ENCODE data around the gene LRCH4. TPM values are rescaled to one million over a fixed set of nuclear protein-coding genes. Genes with fewer than 3 reads are reported as not detected.

LRCH4 gene
- total and polyA plus RNA-seq, 2 experiments from 2014 or later: 103 to 108 TPM

DNA sequence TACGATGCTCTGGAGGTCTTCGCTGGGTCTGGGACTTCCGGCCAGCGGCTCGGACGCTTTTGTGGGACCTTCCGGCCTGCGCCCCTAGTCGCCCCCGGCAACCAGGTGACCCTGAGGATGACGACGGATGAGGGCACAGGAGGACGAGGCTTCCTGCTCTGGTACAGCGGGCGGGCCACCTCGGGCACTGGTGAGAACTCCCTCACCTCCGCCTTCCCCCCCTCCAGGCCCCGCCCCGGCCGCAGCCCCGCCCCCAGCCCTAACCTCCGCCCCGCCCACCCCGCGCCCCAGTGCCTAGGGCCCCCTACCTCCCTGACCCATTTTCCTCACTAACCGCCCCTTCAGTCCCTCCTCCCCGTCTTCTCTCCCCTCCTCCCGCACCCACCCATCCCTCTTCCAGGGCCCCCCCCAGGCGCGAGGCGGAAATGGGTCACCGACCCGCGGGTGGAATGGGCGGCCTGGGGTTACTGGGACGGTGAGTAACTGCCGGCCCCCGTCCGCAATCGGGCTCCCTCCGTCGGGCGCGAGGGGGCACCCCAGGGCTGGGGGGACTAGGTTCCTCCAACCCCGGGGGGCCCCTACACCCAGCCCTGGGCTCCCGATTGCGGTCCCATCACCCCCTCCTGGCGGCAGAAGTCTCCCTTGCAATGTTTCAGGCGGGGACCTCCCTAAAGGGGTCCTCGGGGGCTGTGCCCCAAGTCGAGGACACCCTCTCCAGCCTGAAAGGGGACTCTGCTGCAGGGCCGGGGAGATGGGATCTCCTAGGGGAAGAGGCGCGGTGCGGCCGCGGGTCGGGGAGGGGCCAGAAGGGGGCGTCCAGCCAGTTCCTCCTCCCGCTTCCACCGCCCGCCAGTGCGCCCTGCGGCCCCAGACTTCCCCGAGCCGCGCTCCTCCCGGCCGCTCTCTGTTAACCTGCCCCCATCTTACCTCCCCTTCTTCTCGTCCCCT lies 18.4 kb upstream of the LRCH4 start:
- H3K27me3 ChIP-seq: no peaks in the 10 kb centered on the region
- H3K4me1 ChIP-seq (ENCODE audit: low read depth): peaks cover 21% of the 10 kb centered on the region
- peak overlapping the region; percentile 59 for H3K4me3 ChIP-seq
- H3K9me3 ChIP-seq (ENCODE audit: low read depth): no peaks in the 10 kb centered on the region
- DNase-seq (ENCODE audit: low read depth in 1 of 2, low spot score in 1 of 2): peak; percentile 80 to 81
- peak overlapping the region; percentile 60 for H3K27ac ChIP-seq
- TF ChIP-seq, protein P1, sequence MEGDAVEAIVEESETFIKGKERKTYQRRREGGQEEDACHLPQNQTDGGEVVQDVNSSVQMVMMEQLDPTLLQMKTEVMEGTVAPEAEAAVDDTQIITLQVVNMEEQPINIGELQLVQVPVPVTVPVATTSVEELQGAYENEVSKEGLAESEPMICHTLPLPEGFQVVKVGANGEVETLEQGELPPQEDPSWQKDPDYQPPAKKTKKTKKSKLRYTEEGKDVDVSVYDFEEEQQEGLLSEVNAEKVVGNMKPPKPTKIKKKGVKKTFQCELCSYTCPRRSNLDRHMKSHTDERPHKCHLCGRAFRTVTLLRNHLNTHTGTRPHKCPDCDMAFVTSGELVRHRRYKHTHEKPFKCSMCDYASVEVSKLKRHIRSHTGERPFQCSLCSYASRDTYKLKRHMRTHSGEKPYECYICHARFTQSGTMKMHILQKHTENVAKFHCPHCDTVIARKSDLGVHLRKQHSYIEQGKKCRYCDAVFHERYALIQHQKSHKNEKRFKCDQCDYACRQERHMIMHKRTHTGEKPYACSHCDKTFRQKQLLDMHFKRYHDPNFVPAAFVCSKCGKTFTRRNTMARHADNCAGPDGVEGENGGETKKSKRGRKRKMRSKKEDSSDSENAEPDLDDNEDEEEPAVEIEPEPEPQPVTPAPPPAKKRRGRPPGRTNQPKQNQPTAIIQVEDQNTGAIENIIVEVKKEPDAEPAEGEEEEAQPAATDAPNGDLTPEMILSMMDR (IDR thresholded peaks at IDR 0.05; ENCODE audit: low read depth, low read length): peak; percentile 54
- H3K36me3 ChIP-seq: no peaks in the 10 kb centered on the region

DNA sequence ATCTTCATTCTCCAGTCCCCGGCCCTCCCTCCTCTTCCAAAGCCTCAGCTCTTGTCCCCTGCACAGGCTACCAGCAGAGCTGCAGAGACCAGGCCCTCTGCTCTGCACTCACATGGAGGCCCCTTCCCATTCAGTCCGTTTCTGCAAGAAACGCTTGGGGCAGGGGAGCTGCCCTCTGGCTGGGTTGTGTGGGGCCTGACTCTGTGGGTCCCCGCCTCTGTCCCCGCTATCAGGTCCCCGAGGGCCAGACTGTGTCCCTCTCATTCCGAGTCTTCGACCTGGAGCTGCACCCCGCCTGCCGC lies 17.7 kb upstream of the LRCH4 start:
- Histone ChIP-seq H3K27me3 (no peaks in the 10 kb centered on the region), H3K27ac (peak overlapping the region; percentile 60), H3K36me3 (no peaks in the 10 kb centered on the region), H3K4me3 (peak overlapping the region; percentile 59), H3K9me3 (ENCODE audit: low read depth) (no peaks in the 10 kb centered on the region), H3K4me1 (ENCODE audit: low read depth) (peaks cover 21% of the 10 kb centered on the region)
- TF ChIP-seq, protein P1 (IDR thresholded peaks at IDR 0.05; ENCODE audit: low read depth, low read length): no peak
- DNase-seq (ENCODE audit: low read depth in 1 of 2, low spot score in 1 of 2): peak; percentile 38 to 42

GRCh38 chr7:100602889-100603725 lies 17.2 kb upstream of the LRCH4 start:
- Histone ChIP-seq H3K4me1 (ENCODE audit: low read depth) (peaks cover 21% of the 10 kb centered on the region), H3K36me3 (no peaks in the 10 kb centered on the region), H3K4me3 (no peak overlapping the region), H3K27ac (peak overlapping the region; percentile 60), H3K9me3 (ENCODE audit: low read depth) (no peaks in the 10 kb centered on the region), H3K27me3 (no peaks in the 10 kb centered on the region)
- TF ChIP-seq, protein P1 (IDR thresholded peaks at IDR 0.05; ENCODE audit: low read depth, low read length): no peak
- DNase-seq (ENCODE audit: low read depth in 1 of 2, low spot score in 1 of 2): peak; percentile 76 to 90

DNA sequence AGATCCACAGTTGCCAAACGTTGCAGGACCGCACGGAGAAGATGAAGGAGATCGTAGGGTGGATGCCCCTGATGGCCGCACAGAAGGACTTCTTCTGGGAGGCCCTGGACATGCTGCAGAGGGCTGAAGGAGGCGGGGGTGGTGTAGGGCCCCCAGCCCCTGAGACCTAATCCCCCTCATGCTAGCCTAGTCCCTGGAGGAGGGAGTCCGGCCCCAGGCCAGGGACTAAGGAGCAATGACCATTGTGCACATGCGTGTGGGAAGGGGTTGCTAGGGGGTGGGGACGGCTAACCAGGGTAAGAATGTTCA lies 14.8 kb upstream of the LRCH4 start:
- DNase-seq (ENCODE audit: low read depth in 1 of 2, low spot score in 1 of 2): no peak
- Histone ChIP-seq H3K4me3 (no peak overlapping the region), H3K9me3 (ENCODE audit: low read depth) (no peaks in the 10 kb centered on the region), H3K36me3 (no peaks in the 10 kb centered on the region), H3K27me3 (no peaks in the 10 kb centered on the region), H3K4me1 (ENCODE audit: low read depth) (peaks cover 38% of the 10 kb centered on the region), H3K27ac (no peak overlapping the region)
- TF ChIP-seq, protein P1 (IDR thresholded peaks at IDR 0.05; ENCODE audit: low read depth, low read length): no peak

GRCh38 chr7:100599911-100600729 lies 14.2 kb upstream of the LRCH4 start:
- Histone ChIP-seq H3K4me3 (no peak overlapping the region), H3K27me3 (no peaks in the 10 kb centered on the region), H3K36me3 (no peaks in the 10 kb centered on the region), H3K27ac (no peak overlapping the region), H3K9me3 (ENCODE audit: low read depth) (no peaks in the 10 kb centered on the region), H3K4me1 (ENCODE audit: low read depth) (peaks cover 38% of the 10 kb centered on the region)
- DNase-seq (ENCODE audit: low read depth in 1 of 2, low spot score in 1 of 2): no peak
- TF ChIP-seq, protein P1 (IDR thresholded peaks at IDR 0.05; ENCODE audit: low read depth, low read length): no peak

Measured in cardiac muscle cell (in vitro differentiated cells and primary cell).